Fibroblast of lung (primary cell): Measurements from ENCODE around the gene GSG1. TPM values are rescaled to one million over a fixed set of nuclear protein-coding genes. Genes with fewer than 3 reads are reported as not detected.

Experiments
- DNase-seq, 2 donors: peaks; one replicate each; pipeline versions ENCODE4 v3.0.0 to v3.0.0-alpha.2; 2010; ENCODE audit warnings: low read depth in 2 of 2
- H2AFZ ChIP-seq: 2 replicates; pipeline ENCODE4 v1.5.1; 2012; ENCODE audit warnings: low read length, control low read depth, inconsistent platforms
- H3K27ac ChIP-seq: 2 replicates; pipeline ENCODE4 v1.5.1; 2011; ENCODE audit warnings: low read length, control low read depth; ENCODE audit not compliant: insufficient read depth
- H3K27me3 ChIP-seq: 2 replicates; pipeline ENCODE4 v1.5.1; 2011; ENCODE audit warnings: mild to moderate bottlenecking, low read length; ENCODE audit not compliant: control insufficient read depth, insufficient read depth
- H3K36me3 ChIP-seq: 2 replicates; pipeline ENCODE4 v1.5.1; 2011; ENCODE audit warnings: low read length; ENCODE audit not compliant: control insufficient read depth, insufficient read depth
- H3K4me1 ChIP-seq: 2 replicates; pipeline ENCODE4 v1.5.1; 2011; ENCODE audit warnings: low read length; ENCODE audit not compliant: control insufficient read depth, insufficient read depth; ENCODE audit errors: extremely low read depth
- H3K4me2 ChIP-seq: 2 replicates; pipeline ENCODE4 v1.5.1; 2011; ENCODE audit warnings: low read length, control low read depth; ENCODE audit not compliant: insufficient read depth; ENCODE audit errors: extremely low read depth
- H3K4me3 ChIP-seq, 4 experiments: fragments of 200-600 bp in 1 of 4; sonication (generic) in 1 of 4; replicated peaks in 1 of 4; 2 replicates each; pipeline ENCODE4 v1.5.1; 2011 to 2016; ENCODE audit warnings: low read length in 4 of 4, low read depth in 3 of 4, mild to moderate bottlenecking in 3 of 4, control low read depth in 2 of 4, inconsistent platforms in 1 of 4, mixed read lengths in 1 of 4; ENCODE audit not compliant: insufficient read depth in 1 of 4; ENCODE audit errors: control extremely low read depth in 1 of 4
- H3K79me2 ChIP-seq: 2 replicates; pipeline ENCODE4 v1.5.1; 2012; ENCODE audit warnings: mild to moderate bottlenecking, low read length, inconsistent platforms; ENCODE audit not compliant: control insufficient read depth, insufficient read depth
- H3K9ac ChIP-seq: 2 replicates; pipeline ENCODE4 v1.5.1; 2011; ENCODE audit warnings: mild to moderate bottlenecking, low read length, control low read depth; ENCODE audit not compliant: insufficient read depth
- H3K9me3 ChIP-seq: 2 replicates; pipeline ENCODE4 v1.5.1; 2012; ENCODE audit warnings: low read depth, low read length; ENCODE audit not compliant: control insufficient read depth, insufficient read depth
- H4K20me1 ChIP-seq: 2 replicates; pipeline ENCODE4 v1.5.1; 2011; ENCODE audit warnings: low read length; ENCODE audit not compliant: control insufficient read depth, insufficient read depth; ENCODE audit errors: extremely low read depth
- CTCF ChIP-seq, 2 donors: IDR thresholded peaks in 1 of 2; conservative IDR thresholded peaks in 1 of 2; 1 replicate in 1 of 2; 2 replicates in 1 of 2; pipeline ENCODE4 v1.5.1; 2011 to 2012; ENCODE audit warnings: low read length in 2 of 2, control low read depth in 1 of 2, inconsistent platforms in 1 of 2, low read depth in 1 of 2, mild to moderate bottlenecking in 1 of 2
- EZH2 ChIP-seq: IDR thresholded peaks from 2 replicates; pipeline ENCODE4 v1.5.1; 2012; ENCODE audit warnings: low read length, control low read depth, mild to moderate bottlenecking; ENCODE audit errors: missing control alignments
- polyA plus RNA-seq, 2 donors: library from polyadenylated mRNA; depleted of rRNA in 1 of 2; stranded (reverse) in 1 of 2; unstranded in 1 of 2; fragments of >200 nt; gene quantifications; 2 replicates each; pipeline ENCODE4 v1.2.1, GENCODE V29; 2011 to 2012; ENCODE audit warnings: missing spikeins in 1 of 2
- total RNA-seq: library from RNA; depleted of rRNA; stranded (reverse); fragments of >200 nt; gene quantifications from 2 replicates; pipeline ENCODE4 v1.2.1, GENCODE V29; 2014

GSG1 gene
- total and polyA plus RNA-seq, 2 donors (not counting 1 experiment from before 2014, with no cell fraction given) = 0.66 to 0.93 TPM

- Histone ChIP-seq H3K4me2 (no peak overlapping the region), H3K36me3 (no peaks in the 10 kb centered on the region), H3K4me1 (no peaks in the 10 kb centered on the region), H2AFZ (no peak overlapping the region), H3K9ac (no peak overlapping the region), H3K27ac (no peak overlapping the region), H3K27me3 (no peaks in the 10 kb centered on the region), H3K4me3 (no peak overlapping the region), H3K79me2 (no peaks in the 10 kb centered on the region), H4K20me1 (no peaks in the 10 kb centered on the region), H3K9me3 (no peaks in the 10 kb centered on the region)
- peak in 1 of 2 donors; percentile 38 for DNase-seq
- TF ChIP-seq CTCF (conservative IDR thresholded peaks at IDR 0.05 in 1 of 2, IDR thresholded peaks at IDR 0.05 in 1 of 2; ENCODE audit: low read depth in 1 of 2, low read length in 2 of 2) (no peak), EZH2 (no peak)
These were observed 44.4 kb upstream of the GSG1 start for GRCh38 chr12:13147688-13148484.

GRCh38 chr12:13146336-13146938 lies 43.0 kb upstream of the GSG1 start:
- no peaks in the 10 kb centered on the region for H3K79me2 ChIP-seq
- H4K20me1 ChIP-seq = no peaks in the 10 kb centered on the region
- no peak overlapping the region for H3K4me2 ChIP-seq
- TF ChIP-seq CTCF (conservative IDR thresholded peaks at IDR 0.05 in 1 of 2, IDR thresholded peaks at IDR 0.05 in 1 of 2; ENCODE audit: low read depth in 1 of 2, low read length in 2 of 2) (no peak), EZH2 (no peak)
- no peak overlapping the region for H3K4me3 ChIP-seq
- H3K9ac ChIP-seq = no peak overlapping the region
- no peak overlapping the region for H2AFZ ChIP-seq
- no peaks in the 10 kb centered on the region for H3K36me3 ChIP-seq
- no peaks in the 10 kb centered on the region for H3K9me3 ChIP-seq
- no peak overlapping the region for H3K27ac ChIP-seq
- no peaks in the 10 kb centered on the region for H3K27me3 ChIP-seq
- DNase-seq = peak in 1 of 2 donors; percentile 52
- H3K4me1 ChIP-seq = no peaks in the 10 kb centered on the region

- no peaks in the 10 kb centered on the region for H3K79me2 ChIP-seq
- no peak for TF ChIP-seq CTCF (conservative IDR thresholded peaks at IDR 0.05 in 1 of 2, IDR thresholded peaks at IDR 0.05 in 1 of 2; ENCODE audit: low read depth in 1 of 2, low read length in 2 of 2)
- TF ChIP-seq EZH2 = no peak
- H3K27ac ChIP-seq = no peak overlapping the region
- no peaks in the 10 kb centered on the region for H3K9me3 ChIP-seq
- H3K9ac ChIP-seq = no peak overlapping the region
- no peak overlapping the region for H3K4me3 ChIP-seq
- no peak overlapping the region for H2AFZ ChIP-seq
- no peaks in the 10 kb centered on the region for H3K36me3 ChIP-seq
- H3K4me1 ChIP-seq = no peaks in the 10 kb centered on the region
- H4K20me1 ChIP-seq = no peaks in the 10 kb centered on the region
- H3K4me2 ChIP-seq = no peak overlapping the region
- H3K27me3 ChIP-seq = no peaks in the 10 kb centered on the region
- DNase-seq = no peak
These were observed 40.9 kb upstream of the GSG1 start for GRCh38 chr12:13144266-13144828.
